IPS DF 4.7 (cell line): ENCODE measurements around the gene PRM3.

Source experiments
- DNase-seq: peaks from one replicate; pipeline ENCODE4 v3.0.0-alpha.2; 2013; ENCODE audit warnings: low spot score; ENCODE audit errors: extremely low read depth

The PRM3 gene

GRCh38 chr16:11225677-11226549 is 47.5 kb downstream of the PRM3 start:
- DNase-seq, result no peak

DNA sequence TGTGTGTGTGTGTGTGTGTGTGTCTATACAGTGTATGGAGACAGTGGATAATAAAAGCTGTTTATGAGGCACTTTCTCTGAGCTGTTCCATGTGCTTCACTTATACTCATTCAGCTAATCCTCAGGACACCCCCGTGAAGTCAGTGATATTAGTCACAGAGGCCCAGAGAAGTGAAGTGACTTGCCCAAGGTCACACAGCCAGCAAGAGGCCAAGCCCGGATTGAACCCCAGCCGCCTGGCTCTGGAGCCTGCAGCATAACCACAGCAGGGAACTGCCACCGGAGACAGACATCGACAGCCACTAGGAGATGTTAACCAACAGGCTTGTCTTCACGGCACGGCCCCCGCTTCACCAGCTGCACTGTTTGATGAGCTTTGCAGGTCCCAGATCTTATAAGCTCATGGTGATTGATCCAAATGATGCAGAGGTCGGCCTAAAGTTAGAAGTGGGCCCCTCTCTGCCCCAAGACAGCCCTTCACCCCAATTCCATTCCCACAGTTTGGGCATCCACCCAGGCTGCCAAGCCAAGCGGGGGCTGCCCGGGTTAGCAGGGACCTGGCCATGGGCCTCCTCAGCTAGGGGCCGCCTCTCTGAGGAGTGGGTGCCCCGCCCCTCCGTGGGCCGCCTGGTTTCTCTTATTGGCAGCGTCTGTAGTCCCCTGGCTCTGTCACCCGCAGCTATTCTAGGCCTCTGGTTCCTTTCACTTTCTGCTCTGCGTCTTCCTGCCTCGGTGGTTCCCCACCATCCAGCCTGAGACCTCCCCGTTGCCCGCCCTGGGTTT is 48.3 kb downstream of the PRM3 start:
- DNase-seq, result no peak

DNA sequence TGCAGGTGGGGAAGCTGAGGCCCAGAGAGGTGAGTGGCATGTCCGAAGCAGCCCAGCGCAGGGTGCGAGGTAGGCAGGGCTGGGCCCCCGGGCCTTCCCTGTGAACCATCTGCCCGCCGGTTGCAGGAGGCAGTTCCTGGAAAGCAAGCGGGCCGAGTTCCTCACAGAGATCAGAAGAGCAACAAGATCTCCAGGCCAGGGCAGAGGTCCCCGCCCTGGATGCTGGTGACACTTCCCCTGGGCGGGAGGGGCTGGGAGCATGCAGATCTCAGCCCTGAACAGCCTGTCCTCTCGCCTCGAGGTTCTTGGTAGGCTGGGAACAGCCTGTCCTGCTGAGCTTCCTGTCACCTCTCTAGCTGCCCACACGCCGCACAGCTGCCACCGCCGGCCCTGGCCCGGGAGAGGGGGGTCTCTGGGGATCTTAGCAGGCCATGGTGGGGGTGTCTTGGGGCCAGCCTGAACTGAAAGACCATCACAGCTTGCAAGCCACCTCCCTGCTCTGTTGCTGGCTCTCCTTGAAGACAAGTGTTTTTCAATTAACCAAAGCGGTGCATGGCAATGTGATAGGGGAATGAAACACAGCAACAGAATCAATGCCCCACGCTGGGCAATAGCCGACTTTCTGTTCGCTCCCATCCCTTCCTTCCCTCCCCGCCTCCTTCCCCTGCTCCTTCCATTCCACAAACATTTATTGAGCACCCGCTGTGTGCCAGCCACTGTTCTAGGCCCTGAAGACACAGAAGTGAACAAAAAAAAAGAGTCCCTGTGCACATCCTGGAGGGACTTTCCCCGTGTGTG is 49.1 kb downstream of the PRM3 start:
- DNase-seq, result no peak
